Mammary epithelial cell (primary cell): ENCODE data around the gene SEBOX.

Experiments
- EZH2 ChIP-seq: IDR thresholded peaks from 2 replicates; pipeline ENCODE4 v1.6.1; 2012; ENCODE audit warnings: low read length, inconsistent platforms, borderline replicate concordance
- TF ChIP-seq, protein P1 (sequence below), 2 donors: IDR thresholded peaks in 1 of 2; conservative IDR thresholded peaks in 1 of 2; 2 replicates each; pipeline ENCODE4 v1.5.1; 2011 to 2012; ENCODE audit warnings: inconsistent platforms in 2 of 2, low read length in 2 of 2, mild to moderate bottlenecking in 2 of 2, control low read depth in 1 of 2, low read depth in 1 of 2; ENCODE audit not compliant: insufficient read depth in 1 of 2; ENCODE audit errors: extremely low read depth in 1 of 2

DNA sequence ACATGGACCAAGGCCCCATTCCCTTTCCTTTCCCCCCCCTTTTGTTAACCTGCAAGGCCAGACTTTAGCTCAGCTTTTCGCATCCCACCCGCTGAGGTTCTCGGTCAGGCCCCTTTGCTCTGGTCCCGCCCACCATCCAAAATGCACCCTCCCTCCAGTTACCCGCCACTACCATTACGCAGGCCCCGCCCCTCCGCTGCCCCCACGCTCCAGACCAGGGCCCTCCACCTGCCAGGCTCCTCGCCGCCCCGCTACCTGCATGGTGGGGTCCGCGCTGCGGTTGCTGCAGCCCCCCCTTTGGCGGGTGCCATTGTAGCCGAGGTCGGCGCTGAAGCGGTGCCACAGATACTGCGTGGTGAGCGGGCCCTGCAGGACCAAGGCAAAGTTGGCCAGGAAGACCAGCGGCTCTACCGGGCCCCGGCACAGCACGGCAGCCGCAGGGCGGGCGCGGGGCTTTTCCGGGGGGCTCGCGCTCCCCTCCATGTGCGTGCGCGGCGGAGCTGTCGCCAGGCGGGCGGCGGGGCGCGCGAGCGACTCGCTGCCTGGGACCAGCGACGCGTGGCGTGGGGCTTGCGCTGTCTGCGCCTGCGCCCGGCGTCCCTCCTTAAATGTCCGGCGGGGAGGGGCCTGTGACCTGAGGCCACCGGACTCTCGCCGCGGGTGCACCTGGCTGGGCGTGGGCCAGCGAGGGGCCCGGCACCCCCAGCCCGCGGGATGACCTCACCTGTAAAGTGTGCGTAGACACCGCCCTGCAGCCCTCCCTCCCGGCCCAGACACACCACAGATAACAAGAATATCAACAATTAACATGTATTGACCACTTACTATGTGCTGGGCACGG is 40.9 kb upstream of the SEBOX start, which contains the start of gene SLC46A1:
- no peak for TF ChIP-seq EZH2
- TF ChIP-seq, protein P1, sequence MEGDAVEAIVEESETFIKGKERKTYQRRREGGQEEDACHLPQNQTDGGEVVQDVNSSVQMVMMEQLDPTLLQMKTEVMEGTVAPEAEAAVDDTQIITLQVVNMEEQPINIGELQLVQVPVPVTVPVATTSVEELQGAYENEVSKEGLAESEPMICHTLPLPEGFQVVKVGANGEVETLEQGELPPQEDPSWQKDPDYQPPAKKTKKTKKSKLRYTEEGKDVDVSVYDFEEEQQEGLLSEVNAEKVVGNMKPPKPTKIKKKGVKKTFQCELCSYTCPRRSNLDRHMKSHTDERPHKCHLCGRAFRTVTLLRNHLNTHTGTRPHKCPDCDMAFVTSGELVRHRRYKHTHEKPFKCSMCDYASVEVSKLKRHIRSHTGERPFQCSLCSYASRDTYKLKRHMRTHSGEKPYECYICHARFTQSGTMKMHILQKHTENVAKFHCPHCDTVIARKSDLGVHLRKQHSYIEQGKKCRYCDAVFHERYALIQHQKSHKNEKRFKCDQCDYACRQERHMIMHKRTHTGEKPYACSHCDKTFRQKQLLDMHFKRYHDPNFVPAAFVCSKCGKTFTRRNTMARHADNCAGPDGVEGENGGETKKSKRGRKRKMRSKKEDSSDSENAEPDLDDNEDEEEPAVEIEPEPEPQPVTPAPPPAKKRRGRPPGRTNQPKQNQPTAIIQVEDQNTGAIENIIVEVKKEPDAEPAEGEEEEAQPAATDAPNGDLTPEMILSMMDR (conservative IDR thresholded peaks at IDR 0.05 in 1 of 2, IDR thresholded peaks at IDR 0.05 in 1 of 2; ENCODE audit: extremely low read depth in 1 of 2, insufficient read depth in 1 of 2, low read depth in 1 of 2, low read length in 2 of 2): no peak
